ENCODE data around the gene WNT2B.

- TF ChIP-seq CTCF (IDR thresholded peaks at IDR 0.05; ENCODE audit: borderline replicate concordance, extremely low read depth, low read length, poor library complexity, severe bottlenecking), result no peak
- no peak for TF ChIP-seq EZH2 (IDR thresholded peaks at IDR 0.05; ENCODE audit: borderline replicate concordance, low read depth, low read length, severe bottlenecking)
Measured at GRCh38 chr1:112542206-112542973, 33.6 kb downstream of the WNT2B start.
